ENCODE results near the gene PTPRE. TPM values are rescaled to one million over a fixed set of nuclear protein-coding genes. Genes with fewer than 3 reads are reported as not detected.

The PTPRE gene
- total RNA-seq, 1 donor from 2014 or later, result 0.21 TPM

DNA sequence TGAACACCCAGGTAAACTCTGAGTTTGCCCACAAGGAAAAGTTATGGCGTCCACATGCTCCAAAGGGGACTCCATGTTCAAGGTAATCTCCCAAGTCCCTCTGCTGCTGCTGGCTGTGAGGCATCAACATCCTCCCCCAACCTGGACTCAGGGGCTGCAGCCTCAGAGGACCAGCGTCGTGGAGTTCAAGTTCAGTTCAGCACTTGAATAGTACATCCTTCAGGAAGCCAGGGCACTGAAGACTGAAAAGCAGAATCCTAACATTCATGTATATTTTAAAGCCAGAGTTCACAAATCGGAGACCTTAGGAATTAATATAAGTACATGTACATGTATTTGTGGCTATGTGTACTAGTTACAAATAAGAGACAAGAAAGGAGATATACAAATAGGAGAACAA lies 90.4 kb downstream of the PTPRE start:
- Histone ChIP-seq H3F3A (ENCODE audit: low read depth) (no peaks in the 10 kb centered on the region), H3K9me3 (ENCODE audit: low read depth) (no peaks in the 10 kb centered on the region), H3K27ac (no peak overlapping the region), H3K4me2 (no peak overlapping the region), H3K9ac (no peak overlapping the region), H3K27me3 (no peaks in the 10 kb centered on the region), H2AFZ (replicated peaks) (no peak overlapping the region), H3K4me3 (no peak overlapping the region), H4K20me1 (ENCODE audit: low read depth) (no peaks in the 10 kb centered on the region), H3K36me3 (no peaks in the 10 kb centered on the region), H3K79me2 (ENCODE audit: low read depth) (no peaks in the 10 kb centered on the region), H3K4me1 (no peaks in the 10 kb centered on the region)
- Mint-ChIP-seq H3K4me1 (peaks cover 67% of the 10 kb centered on the region), H3K36me3 (no peaks in the 10 kb centered on the region), H3K9me3 (peaks cover 2% of the 10 kb centered on the region), H3K27ac (no peak overlapping the region), H3K27me3 (ENCODE audit: insufficient read depth, low read depth) (peaks cover 6% of the 10 kb centered on the region), H3K4me3 (no peak overlapping the region)
- no peak for DNase-seq (ENCODE audit: low spot score)
- TF ChIP-seq EZH2phosphoT487 (IDR thresholded peaks at IDR 0.05) (no peak), EZH2 (IDR thresholded peaks at IDR 0.05) (no peak)
- TF ChIP-seq, protein P1, sequence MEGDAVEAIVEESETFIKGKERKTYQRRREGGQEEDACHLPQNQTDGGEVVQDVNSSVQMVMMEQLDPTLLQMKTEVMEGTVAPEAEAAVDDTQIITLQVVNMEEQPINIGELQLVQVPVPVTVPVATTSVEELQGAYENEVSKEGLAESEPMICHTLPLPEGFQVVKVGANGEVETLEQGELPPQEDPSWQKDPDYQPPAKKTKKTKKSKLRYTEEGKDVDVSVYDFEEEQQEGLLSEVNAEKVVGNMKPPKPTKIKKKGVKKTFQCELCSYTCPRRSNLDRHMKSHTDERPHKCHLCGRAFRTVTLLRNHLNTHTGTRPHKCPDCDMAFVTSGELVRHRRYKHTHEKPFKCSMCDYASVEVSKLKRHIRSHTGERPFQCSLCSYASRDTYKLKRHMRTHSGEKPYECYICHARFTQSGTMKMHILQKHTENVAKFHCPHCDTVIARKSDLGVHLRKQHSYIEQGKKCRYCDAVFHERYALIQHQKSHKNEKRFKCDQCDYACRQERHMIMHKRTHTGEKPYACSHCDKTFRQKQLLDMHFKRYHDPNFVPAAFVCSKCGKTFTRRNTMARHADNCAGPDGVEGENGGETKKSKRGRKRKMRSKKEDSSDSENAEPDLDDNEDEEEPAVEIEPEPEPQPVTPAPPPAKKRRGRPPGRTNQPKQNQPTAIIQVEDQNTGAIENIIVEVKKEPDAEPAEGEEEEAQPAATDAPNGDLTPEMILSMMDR (IDR thresholded peaks at IDR 0.05), result no peak

DNA sequence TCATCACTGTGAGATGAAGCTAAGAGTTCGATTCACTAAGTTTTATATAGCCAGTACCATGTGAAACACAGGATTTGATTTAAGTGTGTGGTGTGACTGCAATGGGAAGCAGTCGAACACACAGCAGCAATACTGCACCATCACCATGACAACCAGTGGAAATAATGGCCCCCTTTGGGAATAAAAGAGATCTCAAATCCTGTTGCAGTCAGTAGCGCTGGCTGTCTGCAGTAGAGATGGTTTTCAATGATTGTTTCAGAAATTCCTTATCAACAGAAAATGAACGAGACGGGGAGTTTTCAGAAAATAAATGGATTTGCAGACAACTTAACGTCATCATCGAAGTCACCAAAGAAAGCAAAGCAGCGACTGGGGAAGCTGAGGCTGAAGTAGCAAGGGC lies 91.0 kb downstream of the PTPRE start:
- H3K4me2 ChIP-seq, result no peak overlapping the region
- H3K9ac ChIP-seq, result no peak overlapping the region
- H3K4me3 ChIP-seq, result no peak overlapping the region
- Mint-ChIP-seq H3K27ac (no peak overlapping the region), H3K4me1 (peaks cover 68% of the 10 kb centered on the region), H3K36me3 (no peaks in the 10 kb centered on the region), H3K4me3 (no peak overlapping the region), H3K27me3 (ENCODE audit: insufficient read depth, low read depth) (peaks cover 9% of the 10 kb centered on the region), H3K9me3 (peaks cover 3% of the 10 kb centered on the region)
- H2AFZ ChIP-seq (replicated peaks), result no peak overlapping the region
- peak; percentile 37 for DNase-seq (ENCODE audit: low spot score)
- no peaks in the 10 kb centered on the region for H3K4me1 ChIP-seq
- no peaks in the 10 kb centered on the region for H3K36me3 ChIP-seq
- no peaks in the 10 kb centered on the region for H3K9me3 ChIP-seq (ENCODE audit: low read depth)
- H3F3A ChIP-seq (ENCODE audit: low read depth), result no peaks in the 10 kb centered on the region
- TF ChIP-seq EZH2phosphoT487 (IDR thresholded peaks at IDR 0.05) (no peak), EZH2 (IDR thresholded peaks at IDR 0.05) (no peak)
- TF ChIP-seq, protein P1 (IDR thresholded peaks at IDR 0.05), result no peak
- H3K79me2 ChIP-seq (ENCODE audit: low read depth), result no peaks in the 10 kb centered on the region
- H3K27me3 ChIP-seq, result no peaks in the 10 kb centered on the region
- no peaks in the 10 kb centered on the region for H4K20me1 ChIP-seq (ENCODE audit: low read depth)
- no peak overlapping the region for H3K27ac ChIP-seq

DNA sequence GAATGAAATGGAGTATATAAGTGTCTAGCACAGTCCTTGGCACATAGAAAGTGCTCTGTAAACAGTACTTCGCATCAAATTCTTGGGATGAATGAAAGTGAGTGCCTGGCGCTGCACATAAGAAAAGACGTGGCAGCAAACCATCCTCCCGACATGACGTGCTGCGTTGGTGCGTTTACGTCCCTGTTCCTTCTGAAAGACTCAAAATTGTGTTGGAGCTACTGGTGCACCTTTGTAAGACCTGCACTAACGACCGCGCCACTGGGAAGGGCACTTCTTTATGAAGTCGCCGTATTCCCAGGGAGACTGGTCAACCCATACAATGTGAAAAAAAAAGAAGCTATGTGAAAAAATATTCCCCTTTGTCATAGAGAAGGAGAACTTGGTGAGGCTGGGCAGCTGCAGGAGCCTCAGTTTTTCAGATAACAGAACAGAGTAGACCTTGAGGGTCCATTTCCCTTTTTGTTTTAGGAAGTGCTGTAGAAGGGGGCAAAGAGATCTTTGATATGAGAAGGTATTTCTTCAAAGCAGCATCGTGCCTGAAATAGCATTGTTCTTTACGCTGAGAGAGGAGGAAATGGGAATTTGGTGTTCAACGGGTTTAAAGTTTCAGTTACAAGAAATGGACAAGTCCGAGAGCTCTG lies 91.7 kb downstream of the PTPRE start:
- Histone ChIP-seq H3K4me3 (no peak overlapping the region), H3K4me2 (no peak overlapping the region), H3K9ac (no peak overlapping the region), H2AFZ (replicated peaks) (no peak overlapping the region), H4K20me1 (ENCODE audit: low read depth) (no peaks in the 10 kb centered on the region), H3K36me3 (no peaks in the 10 kb centered on the region), H3K27me3 (no peaks in the 10 kb centered on the region), H3K79me2 (ENCODE audit: low read depth) (no peaks in the 10 kb centered on the region), H3F3A (ENCODE audit: low read depth) (no peaks in the 10 kb centered on the region), H3K4me1 (no peaks in the 10 kb centered on the region), H3K9me3 (ENCODE audit: low read depth) (no peaks in the 10 kb centered on the region), H3K27ac (no peak overlapping the region)
- H3K36me3 Mint-ChIP-seq, result no peaks in the 10 kb centered on the region
- DNase-seq (ENCODE audit: low spot score), result no peak
- H3K4me1 Mint-ChIP-seq, result peaks cover 61% of the 10 kb centered on the region
- H3K4me3 Mint-ChIP-seq, result peak overlapping the region; percentile 21
- no peak overlapping the region for H3K27ac Mint-ChIP-seq
- no peak for TF ChIP-seq EZH2 (IDR thresholded peaks at IDR 0.05)
- no peak for TF ChIP-seq EZH2phosphoT487 (IDR thresholded peaks at IDR 0.05)
- TF ChIP-seq, protein P1 (IDR thresholded peaks at IDR 0.05), result no peak
- peaks cover 8% of the 10 kb centered on the region for H3K27me3 Mint-ChIP-seq (ENCODE audit: insufficient read depth, low read depth)
- H3K9me3 Mint-ChIP-seq, result peaks cover 3% of the 10 kb centered on the region

All from neural progenitor cell (in vitro differentiated cells).